Hematopoietic multipotent progenitor cell treated with erythropoietin and hydrocortisone succinate and interleukin-3 and kit ligand, for 15 days (in vitro differentiated cells): ENCODE data around the gene IRS1.

Source experiments
- DNase-seq: peaks from one replicate; pipeline ENCODE4 v3.0.0-alpha.2; 2015; ENCODE audit warnings: low spot score

IRS1 gene

DNA sequence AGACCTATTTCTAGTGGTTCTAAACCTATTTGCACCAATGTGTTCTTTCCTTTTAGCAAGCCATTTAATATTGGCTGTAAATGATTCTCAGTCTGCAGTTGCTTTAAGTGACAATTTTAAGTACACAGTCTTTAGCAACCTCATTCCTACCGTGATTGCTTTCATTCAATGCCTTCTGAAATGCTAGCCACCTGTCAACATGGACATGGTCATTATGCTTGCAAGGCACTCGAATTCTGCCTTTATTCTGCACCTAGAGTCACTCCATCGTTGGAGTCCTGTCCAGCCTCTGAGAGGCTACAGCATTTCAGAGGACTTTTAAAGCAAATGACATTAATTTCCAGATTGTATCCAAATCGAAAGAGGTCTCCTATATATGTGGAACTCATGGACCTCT lies 115.1 kb downstream of the IRS1 start:
- no peak for DNase-seq

DNA sequence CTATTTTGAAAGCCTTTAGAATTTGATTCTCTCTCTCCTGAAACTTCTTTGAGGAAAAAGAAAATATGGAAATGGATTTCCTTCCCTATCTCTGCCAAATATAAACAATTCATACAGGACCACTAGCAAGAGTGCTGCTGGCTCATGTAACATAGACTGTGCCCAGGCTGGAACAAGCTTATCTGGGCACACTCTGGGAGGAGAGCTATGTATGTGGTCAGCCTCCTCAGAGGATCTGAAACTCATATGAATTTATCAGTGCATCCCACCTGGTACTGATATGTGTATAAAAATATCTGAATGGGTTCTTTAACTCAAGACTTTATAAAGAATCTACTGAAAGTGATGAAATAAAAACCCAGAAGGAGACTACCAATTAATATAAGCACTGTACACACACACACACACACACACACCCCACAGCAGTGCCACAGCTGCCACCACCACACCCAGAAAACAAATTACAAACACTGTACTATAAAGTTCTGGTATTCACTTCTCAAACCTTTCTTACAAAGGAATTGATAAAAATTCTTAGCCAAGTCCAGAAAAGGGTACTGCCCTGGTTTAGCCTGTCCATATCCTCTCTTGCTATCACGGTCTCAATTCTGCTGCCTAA lies 115.6 kb downstream of the IRS1 start:
- DNase-seq, result peak; percentile 5

DNA sequence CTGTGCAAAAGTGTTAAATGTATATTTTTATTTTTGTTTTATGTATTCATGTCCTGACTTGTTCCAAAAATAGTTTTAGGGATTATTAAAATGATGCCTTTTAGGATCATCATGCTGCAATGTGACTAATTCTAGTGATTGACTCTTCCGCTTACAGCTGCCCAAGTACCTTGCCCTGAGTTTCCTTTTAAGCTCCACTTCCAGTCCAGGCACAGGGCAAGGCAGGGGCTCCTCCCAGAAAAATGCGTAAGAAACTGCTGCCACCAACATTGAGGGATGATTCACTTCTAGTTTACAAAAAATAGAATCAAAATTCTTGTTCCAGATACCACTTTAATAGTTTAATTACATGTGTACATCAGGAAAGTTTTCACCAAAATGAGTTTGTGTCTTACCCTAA lies 116.4 kb downstream of the IRS1 start:
- DNase-seq, result no peak
